OCI-LY7 (cell line): ENCODE results near the gene SPDYE1. TPM values are rescaled to one million over a fixed set of nuclear protein-coding genes. Genes with fewer than 3 reads are reported as not detected.
"Not testable (repeated sequence)": the region's sequence is repeated elsewhere in the genome, so short reads cannot be mapped to it uniquely, and the experiment has no call there.

Source experiments
- BruUV-seq: library from RNA; stranded (reverse); fragments of 400-500 nt; replicated peaks from 2 replicates; lab custom pipeline; 2021; lab: Mats Ljungman, UMichigan
- CTCF ChIA-PET: fragments of 300-600 bp; sonication (Branson Sonifier 250); formaldehyde crosslinking; loops from one replicate; lab custom pipeline; 2022; ENCODE audit warnings: antibody characterized with exemption; ENCODE audit not compliant: unreplicated experiment; lab: Charles Lee
- POLR2A ChIA-PET: fragments of 300-600 bp; sonication (Branson Sonifier 250); formaldehyde crosslinking; loops from one replicate; lab custom pipeline; 2022; ENCODE audit warnings: antibody characterized with exemption; lab: Charles Lee
- DNase-seq: peaks from one replicate; pipeline ENCODE4 v3.0.0-alpha.2; 2015; ENCODE audit warnings: low spot score
- H2AFZ ChIP-seq: fragments of 200-600 bp; sonication (generic), shearing (Covaris generic); 2 replicates; pipeline ENCODE4 v1.6.1; 2014; ENCODE audit warnings: mild to moderate bottlenecking, antibody characterized with exemption, low read length, moderate library complexity
- H3K27ac ChIP-seq: fragments of 200-600 bp; sonication (generic); 2 replicates; pipeline ENCODE4 v1.5.1; 2014; ENCODE audit warnings: mixed run types, low read depth, mild to moderate bottlenecking, moderate library complexity, low read length, inconsistent platforms; ENCODE audit not compliant: poor library complexity, severe bottlenecking
- H3K36me3 ChIP-seq: fragments of 200-600 bp; sonication (generic); 2 replicates; pipeline ENCODE4 v1.6.1; 2014; ENCODE audit warnings: mild to moderate bottlenecking, antibody characterized with exemption, low read length, moderate library complexity, mixed read lengths; ENCODE audit not compliant: insufficient read depth
- H3K4me1 ChIP-seq: fragments of 200-600 bp; sonication (generic); 2 replicates; pipeline ENCODE4 v1.5.1; 2014; ENCODE audit warnings: mild to moderate bottlenecking, low read length; ENCODE audit not compliant: insufficient read depth, poor library complexity, severe bottlenecking
- H3K4me2 ChIP-seq: fragments of 200-600 bp; sonication (generic); 2 replicates; pipeline ENCODE4 v1.6.1; 2014; ENCODE audit warnings: mild to moderate bottlenecking, low read length
- H3K4me3 ChIP-seq: fragments of 200-600 bp; sonication (generic); 2 replicates; pipeline ENCODE4 v1.5.1; 2014; ENCODE audit warnings: mild to moderate bottlenecking, low read depth, low read length; ENCODE audit not compliant: poor library complexity, severe bottlenecking
- H3K79me2 ChIP-seq: fragments of 200-600 bp; sonication (generic); 2 replicates; pipeline ENCODE4 v1.6.1; 2016; ENCODE audit warnings: low read depth, mild to moderate bottlenecking, low read length, moderate library complexity, mixed read lengths; ENCODE audit not compliant: insufficient read depth
- H3K9me2 ChIP-seq: fragments of 200-600 bp; sonication (generic); 2 replicates; pipeline ENCODE4 v1.6.1; 2016; ENCODE audit warnings: mild to moderate bottlenecking, low read length, mixed read lengths; ENCODE audit not compliant: insufficient read depth
- H3K9me3 ChIP-seq: fragments of 200-600 bp; sonication (generic); 2 replicates; pipeline ENCODE4 v1.6.1; 2014; ENCODE audit warnings: mild to moderate bottlenecking, mixed run types, low read length, mixed read lengths
- H4K20me1 ChIP-seq: fragments of 200-600 bp; sonication (generic); 2 replicates; pipeline ENCODE4 v1.6.1; 2014; ENCODE audit warnings: mild to moderate bottlenecking, antibody characterized with exemption, low read length, moderate library complexity, mixed read lengths; ENCODE audit not compliant: insufficient read depth
- CTCF ChIP-seq: fragments of 200-600 bp; sonication (generic); conservative IDR thresholded peaks from 2 replicates; pipeline ENCODE4 v1.5.1; 2014; ENCODE audit warnings: mild to moderate bottlenecking, antibody characterized with exemption, low read length, moderate library complexity, mixed read lengths
- intact Hi-C: fragments of 100-400 bp; cut with micrococcal nuclease; formaldehyde crosslinking; loops from one replicate; pipeline ENCODE4 v1.10.0; 2022; ENCODE audit not compliant: unreplicated experiment
- total RNA-seq, 2 experiments: library from RNA; depleted of rRNA in 1 of 2; stranded (reverse); fragments of >200 nt in 1 of 2; shearing (Covaris generic) in 1 of 2; gene quantifications; 2 replicates each; pipeline ENCODE4 v1.2.3, GENCODE V29; 2014 to 2022

SPDYE1 gene
- total RNA-seq, 2 experiments from 2014 or later, result not detected

GRCh38 chr7:44019825-44020224 lies 22.1 kb downstream of the SPDYE1 start:
- not testable (repeated sequence) for H2AFZ ChIP-seq, H3K9me3 ChIP-seq, H3K36me3 ChIP-seq, H3K79me2 ChIP-seq, H3K4me2 ChIP-seq, H3K4me3 ChIP-seq, H4K20me1 ChIP-seq, BruUV-seq, DNase-seq, H3K9me2 ChIP-seq
- ChIA-PET CTCF (interaction anchor here (0.6 kb wide), 1 partner anchor 103 kb away, joined by 3 read pairs; the partner anchor contains the start of gene POLD2), POLR2A (interaction anchor here (0.6 to 1.2 kb wide), 3 partner anchors 18 to 183 kb away, joined by 3 to 4 read pairs (median 3); partner anchors contain the start of gene DBNL)
- peak; percentile 19; the same call in 1 of the 2 replicates for TF ChIP-seq CTCF
- peaks cover 12% of the 10 kb centered on the region for H3K4me1 ChIP-seq
- H3K27ac ChIP-seq, result peak overlapping the region; percentile 67
- intact Hi-C loops, result loop anchor here (5.0 to 10.0 kb wide), 2 partner anchors 65 to 177 kb away; partner anchors contain the start of gene POLM

GRCh38 chr7:44022069-44022468 lies 24.4 kb downstream of the SPDYE1 start:
- H3K9me2 ChIP-seq, H3K36me3 ChIP-seq, H3K9me3 ChIP-seq, BruUV-seq, H4K20me1 ChIP-seq, H3K27ac ChIP-seq, POLR2A ChIA-PET, H2AFZ ChIP-seq, DNase-seq, H3K4me3 ChIP-seq, H3K4me2 ChIP-seq, CTCF ChIA-PET, H3K79me2 ChIP-seq: not testable (repeated sequence)
- intact Hi-C loops, result loop anchor here (5.0 kb wide), 1 partner anchor 175 kb away; no protein-coding TSS in a partner anchor
- H3K4me1 ChIP-seq, result peaks cover 12% of the 10 kb centered on the region

GRCh38 chr7:44022796-44023467 lies 25.2 kb downstream of the SPDYE1 start:
- H3K36me3 ChIP-seq, H3K9me2 ChIP-seq, DNase-seq, H3K9me3 ChIP-seq, H3K4me2 ChIP-seq, H3K79me2 ChIP-seq, BruUV-seq, H2AFZ ChIP-seq, H3K4me1 ChIP-seq, H3K27ac ChIP-seq, POLR2A ChIA-PET, H4K20me1 ChIP-seq, H3K4me3 ChIP-seq, CTCF ChIA-PET: not testable (repeated sequence)
- intact Hi-C loops, result loop anchor here (5.0 kb wide), 1 partner anchor 174 kb away; no protein-coding TSS in a partner anchor

GRCh38 chr7:44029433-44029832 lies 31.7 kb downstream of the SPDYE1 start:
- BruUV-seq, CTCF ChIA-PET, H3K4me1 ChIP-seq, H3K4me2 ChIP-seq, H3K4me3 ChIP-seq, POLR2A ChIA-PET, H3K27ac ChIP-seq, H4K20me1 ChIP-seq, H3K36me3 ChIP-seq, H2AFZ ChIP-seq, intact Hi-C loops, H3K9me3 ChIP-seq, DNase-seq, H3K79me2 ChIP-seq, H3K9me2 ChIP-seq: not testable (repeated sequence)

DNA sequence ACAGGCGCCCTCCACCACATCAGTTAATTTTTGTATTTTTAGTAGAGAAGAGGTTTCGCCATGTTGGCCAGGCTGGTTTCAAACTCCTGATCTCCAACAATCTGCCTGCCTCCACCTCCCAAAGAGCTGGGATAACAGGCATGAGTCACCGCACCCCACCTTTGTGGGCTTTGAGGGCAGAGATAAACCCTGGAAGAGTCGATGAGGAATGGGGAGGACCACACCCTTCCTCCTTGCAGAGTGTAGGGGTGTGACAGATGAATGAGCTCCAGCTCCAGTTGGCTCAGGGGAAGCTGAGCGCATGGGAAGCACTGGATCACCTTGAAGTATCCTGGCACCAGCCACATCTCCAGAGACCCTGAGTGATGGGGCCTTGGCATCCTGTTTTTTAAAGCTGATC lies 32.3 kb downstream of the SPDYE1 start:
- H2AFZ ChIP-seq, H3K4me2 ChIP-seq, H3K36me3 ChIP-seq, CTCF ChIA-PET, intact Hi-C loops, H3K9me2 ChIP-seq, H3K27ac ChIP-seq, POLR2A ChIA-PET, BruUV-seq, H3K9me3 ChIP-seq, H3K4me3 ChIP-seq, H4K20me1 ChIP-seq, H3K79me2 ChIP-seq, DNase-seq, H3K4me1 ChIP-seq: not testable (repeated sequence)

DNA sequence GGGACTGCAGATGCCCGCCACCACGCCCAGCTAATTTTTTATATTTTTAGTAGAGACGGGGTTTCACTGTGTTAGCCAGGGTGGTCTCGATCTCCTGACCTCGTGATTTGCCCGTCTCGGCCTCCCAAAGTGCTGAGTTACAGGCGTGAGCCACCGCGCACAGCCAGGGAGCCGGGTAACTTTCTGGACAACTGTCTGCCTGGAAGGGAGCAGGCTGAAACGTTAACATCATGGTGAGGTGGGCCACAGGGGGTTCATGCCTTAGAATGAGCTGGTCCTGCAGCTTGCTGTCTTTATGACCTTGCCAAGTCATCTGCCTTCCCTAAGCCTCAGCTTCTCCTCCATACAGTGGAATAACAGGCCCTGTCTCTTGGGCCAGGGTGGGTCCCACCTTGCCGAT lies 33.6 kb downstream of the SPDYE1 start:
- CTCF ChIA-PET, BruUV-seq, H2AFZ ChIP-seq, H3K9me3 ChIP-seq, H3K4me3 ChIP-seq, POLR2A ChIA-PET, intact Hi-C loops, H3K4me2 ChIP-seq, H3K79me2 ChIP-seq, H3K27ac ChIP-seq, DNase-seq, H3K9me2 ChIP-seq, H3K36me3 ChIP-seq, H3K4me1 ChIP-seq, H4K20me1 ChIP-seq: not testable (repeated sequence)
